Stimulated activated CD8-positive, alpha-beta memory T cell treated with anti-CD3 and anti-CD28 coated beads, Interleukin-2, amount 100 ng/mL, for 48 hours (primary cell): Measurements from ENCODE around the gene DBT.

Source experiments
- DNase-seq, 2 donors: peaks; one replicate each; pipeline ENCODE4 v3.0.0-alpha.2; 2020; ENCODE audit warnings: low read depth in 2 of 2

Gene DBT

DNA sequence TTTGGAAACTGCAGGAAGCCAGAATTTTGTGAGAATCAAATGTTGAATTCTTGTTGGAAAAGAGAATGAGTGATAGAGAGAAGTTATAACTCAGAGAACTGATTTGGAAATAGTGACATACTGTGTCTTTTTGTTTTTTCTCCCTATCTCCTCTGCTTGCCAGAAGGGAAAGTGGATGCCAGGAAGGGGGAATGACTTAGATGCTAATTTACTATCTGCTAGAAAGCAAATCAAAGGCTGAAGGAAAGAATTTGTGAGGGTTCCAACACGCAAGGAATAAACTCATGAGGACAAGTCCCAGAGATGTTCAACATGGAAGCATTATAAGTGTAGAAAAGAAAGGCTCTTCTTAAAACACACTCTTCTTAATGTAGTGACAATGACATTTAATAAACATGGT, 51.0 kb downstream of the DBT start:
- DNase-seq: no peak

DNA sequence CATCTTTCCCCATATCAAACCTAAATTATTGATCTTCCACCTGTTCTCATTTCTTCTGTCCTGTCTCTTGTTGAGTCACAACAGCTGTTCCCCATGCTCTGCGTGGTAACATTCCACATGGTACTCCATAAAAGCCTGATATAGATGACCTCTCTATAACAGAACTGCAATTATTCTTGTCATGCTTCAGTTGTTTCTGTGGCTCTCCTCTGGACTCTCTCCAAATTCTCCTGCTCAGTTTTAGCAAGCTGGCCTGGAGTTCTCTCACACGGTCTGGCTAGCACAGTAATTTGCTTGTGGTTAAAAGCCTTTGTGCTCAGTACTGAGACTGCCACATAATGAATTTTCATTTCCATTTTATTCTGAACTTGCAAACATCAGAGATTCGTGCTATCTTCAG, 61.0 kb downstream of the DBT start:
- no peak for DNase-seq

DNA sequence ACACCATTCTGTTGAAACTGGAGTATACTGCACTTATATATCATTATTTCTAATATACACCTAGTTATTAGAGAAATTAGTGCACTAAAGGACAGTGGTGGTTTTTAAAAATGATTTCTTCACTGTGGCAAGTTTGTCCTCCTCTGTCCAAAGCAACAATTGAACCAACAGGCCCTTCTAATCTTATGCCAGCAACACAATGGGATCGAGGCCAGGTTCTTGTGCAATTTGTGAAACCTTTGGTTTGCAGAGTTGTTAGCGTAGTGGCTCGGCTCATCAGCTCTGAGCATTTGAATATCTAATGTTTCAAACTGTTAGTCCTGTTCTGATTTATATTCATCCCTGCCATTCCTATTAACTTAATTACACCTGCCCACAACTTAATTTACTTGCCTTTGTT, 61.7 kb downstream of the DBT start:
- DNase-seq: no peak

DNA sequence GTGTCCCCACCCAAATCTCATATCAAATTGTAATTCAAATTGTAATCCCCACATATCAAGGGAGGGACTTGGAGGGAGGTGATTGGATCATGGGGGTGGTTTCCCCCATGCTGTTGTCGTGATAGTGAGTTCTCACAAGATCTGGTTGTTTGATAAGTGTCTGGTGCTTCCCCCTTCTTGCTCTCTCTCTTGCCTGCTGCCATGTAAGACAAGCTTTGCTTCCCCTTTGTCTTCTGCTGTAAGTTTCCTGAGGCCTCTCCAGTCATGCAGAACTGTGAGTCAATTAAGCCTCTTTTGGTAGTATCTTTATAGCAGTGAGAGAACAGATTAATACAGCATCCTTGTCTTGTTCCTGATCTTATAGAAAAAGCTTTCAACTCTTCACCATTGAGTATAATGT, 65.1 kb downstream of the DBT start:
- DNase-seq: no peak

DNA sequence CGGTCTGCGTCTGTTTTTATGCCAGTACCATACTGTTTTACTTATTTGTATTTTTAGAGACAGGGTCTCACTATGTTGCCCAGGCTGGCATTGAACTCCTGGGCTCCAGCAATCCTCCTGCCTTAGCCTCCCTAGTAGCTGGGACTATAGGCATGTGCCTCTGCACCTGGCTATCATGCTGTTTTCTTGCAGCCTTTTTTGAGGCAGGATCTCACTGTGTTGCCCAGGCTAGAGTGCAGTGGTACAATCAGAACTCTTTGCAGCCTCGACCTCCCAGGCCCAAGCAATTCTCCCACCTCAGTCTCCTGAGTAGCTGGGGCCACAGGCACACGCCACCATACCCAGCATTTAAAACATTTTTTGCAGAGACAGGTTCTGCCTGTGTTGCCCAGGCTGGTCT, 66.3 kb downstream of the DBT start:
- no peak for DNase-seq

DNA sequence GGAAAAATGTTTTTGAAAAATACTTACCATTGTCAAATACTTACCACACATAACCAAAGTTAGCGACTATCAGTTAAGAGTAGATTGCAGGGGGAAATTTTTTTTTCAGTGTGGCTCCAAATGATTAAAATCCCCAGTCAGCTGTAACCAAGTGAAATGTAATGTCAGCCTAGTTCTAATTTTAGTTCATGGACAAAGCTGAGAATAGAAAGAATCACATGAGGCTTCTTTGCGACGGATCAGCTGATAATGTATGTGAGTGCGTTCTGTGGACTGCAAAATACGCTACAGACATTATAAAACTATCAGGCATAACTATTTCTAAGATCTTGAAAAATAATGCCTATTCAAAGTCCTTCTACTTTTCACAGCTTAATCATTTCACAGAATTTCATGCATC, 71.5 kb downstream of the DBT start, which contains the start of gene LRRC39:
Gene LRRC39 (minus strand): TSS at position 166 of the 400 bp plus-strand sequence. CDS start 9,740 bp downstream, outside the sequence.
- DNase-seq: no peak

DNA sequence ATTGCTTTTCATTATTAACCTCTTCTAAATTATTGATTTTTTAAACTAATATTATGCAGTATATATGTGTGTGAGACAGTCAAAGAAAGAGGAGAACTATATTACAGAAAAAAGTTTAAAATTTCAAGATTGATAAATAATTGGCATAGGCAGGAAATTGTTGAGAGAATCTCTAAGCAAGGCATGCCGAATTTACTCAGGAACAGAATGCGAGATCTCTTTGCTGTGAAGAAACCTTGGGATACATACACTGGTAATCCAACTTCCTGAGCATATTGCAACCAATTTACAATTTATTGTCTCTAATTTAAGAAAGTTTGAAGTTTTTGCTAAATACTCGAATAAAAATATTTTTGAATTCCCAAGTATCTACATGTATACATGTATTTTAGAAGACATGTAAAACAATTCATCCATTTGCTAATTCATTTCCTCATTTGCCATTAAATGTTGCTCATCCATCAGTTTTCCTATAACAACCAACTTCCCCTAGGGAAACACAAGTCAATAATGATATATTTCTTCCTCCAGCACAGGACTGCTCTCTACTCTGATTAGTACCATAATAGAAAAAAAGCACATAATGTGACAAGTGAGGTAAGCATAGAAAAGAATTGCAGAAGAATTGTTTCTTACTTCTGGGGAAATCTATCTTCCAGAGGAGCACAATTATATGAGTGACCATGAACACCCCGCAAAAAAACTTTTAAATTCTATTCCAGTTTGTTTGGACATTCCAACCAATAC, 72.2 kb downstream of the DBT start:
- no peak for DNase-seq

DNA sequence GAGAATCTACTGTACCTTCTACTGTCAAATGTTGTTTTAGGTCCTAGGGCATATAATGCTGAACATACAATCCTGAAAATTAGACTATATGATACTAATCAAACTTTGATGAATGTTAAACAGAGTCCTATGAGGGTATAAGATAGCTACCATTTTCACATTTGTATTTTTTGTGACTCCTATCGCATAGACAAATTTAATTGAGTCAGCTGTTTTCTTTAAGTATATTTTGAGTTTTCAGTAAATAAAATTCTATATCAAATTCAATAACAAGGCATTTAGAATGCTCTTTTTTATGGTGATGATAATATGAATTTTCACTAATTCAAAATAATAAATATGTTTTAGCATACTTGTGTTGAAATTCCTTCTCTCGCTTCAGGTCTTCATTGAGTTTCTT, 81.6 kb downstream of the DBT start:
- DNase-seq: no peak

DNA sequence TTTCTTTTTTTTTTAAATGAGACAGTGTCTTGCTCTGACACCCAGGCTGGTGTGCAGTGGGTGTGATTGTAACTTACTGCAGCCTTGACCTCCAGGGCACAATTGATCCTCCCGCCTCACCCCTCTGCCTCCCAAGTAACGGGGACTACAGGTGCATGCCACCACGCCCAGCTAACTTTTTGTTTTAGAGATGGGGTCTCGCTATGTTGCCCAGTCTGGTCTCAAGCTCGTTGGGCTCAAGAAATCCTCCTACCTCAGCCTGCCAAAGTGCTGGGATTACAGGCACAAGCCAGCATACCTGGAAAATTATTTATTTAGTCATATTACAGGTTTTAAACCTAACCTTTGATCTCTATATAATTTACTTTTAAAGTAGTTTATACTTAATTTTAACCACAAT, 84.9 kb downstream of the DBT start:
- no peak for DNase-seq

DNA sequence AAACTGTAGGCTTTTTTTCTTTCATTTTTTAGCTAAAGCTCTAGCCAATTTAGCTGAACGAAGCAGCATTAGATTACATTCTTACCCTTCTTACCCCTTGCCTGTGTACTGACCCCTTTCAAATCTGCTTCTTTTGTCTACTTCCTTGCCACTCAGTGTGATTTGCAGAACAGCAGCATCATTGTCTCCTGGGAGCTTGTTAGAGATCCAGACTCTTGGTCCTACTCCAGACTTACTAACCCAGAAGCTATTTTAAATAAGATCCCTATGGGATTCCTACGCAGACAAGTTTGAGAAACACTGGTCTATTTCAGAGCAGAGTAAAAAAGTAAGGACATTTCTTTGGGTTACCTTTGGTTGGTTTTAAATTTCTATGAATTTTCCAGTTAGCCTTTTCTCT, 85.4 kb downstream of the DBT start:
- DNase-seq: no peak

DNA sequence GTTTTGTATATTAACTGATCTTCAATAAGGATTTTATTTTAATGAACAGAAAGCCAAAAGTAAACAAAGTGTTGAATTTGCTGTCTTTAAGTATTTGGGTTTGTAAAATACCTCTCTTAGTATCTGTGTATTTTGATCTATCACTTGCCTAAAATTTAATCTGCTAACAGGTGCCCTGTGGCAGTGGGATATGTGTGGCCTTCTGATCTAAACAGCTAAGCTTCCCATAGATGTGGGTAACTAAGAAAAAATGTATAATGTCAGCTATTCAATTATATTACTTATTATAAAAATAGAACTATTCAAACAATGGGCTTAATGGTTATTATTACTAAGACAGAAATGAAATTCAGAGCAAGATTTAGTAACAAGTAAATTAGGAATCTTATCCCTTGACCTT, 86.8 kb downstream of the DBT start:
- no peak for DNase-seq

DNA sequence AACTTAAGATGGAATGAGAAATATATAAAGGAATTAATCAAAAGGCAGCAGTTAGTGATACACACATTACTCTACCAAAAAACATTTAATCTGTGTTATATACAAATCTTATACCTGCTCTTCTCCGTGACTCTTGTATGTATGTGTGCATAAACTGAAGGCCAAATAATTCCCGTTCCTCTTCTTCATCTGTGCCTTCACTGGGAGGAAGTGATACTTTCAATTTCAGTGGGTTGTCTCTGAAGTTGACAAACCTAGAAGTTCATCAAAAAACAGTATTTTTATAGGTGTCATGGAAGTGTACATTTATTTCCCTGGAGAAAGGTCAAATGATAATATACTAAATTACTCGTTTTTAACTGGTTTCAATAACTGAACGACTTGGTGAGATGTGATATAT, 97.4 kb downstream of the DBT start:
- no peak for DNase-seq

DNA sequence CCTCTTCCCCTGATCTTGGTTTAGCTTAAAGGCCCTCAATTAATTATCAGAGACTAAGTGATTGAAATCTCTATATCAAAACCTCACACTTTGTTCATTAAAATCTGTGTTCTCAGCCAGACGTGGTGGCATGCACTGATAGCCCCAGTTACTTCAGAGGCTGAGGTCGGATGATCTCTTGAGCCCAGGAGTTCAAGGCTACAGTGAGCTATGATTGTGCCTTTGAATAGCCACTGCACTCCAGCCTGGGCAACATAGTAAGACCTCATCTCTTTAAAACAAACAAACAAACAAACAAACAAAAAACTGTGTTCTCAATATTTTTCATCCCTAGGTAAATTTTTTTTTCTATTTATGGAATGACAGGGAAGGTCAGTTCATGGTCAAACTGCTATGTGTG, 98.0 kb downstream of the DBT start:
- no peak for DNase-seq

DNA sequence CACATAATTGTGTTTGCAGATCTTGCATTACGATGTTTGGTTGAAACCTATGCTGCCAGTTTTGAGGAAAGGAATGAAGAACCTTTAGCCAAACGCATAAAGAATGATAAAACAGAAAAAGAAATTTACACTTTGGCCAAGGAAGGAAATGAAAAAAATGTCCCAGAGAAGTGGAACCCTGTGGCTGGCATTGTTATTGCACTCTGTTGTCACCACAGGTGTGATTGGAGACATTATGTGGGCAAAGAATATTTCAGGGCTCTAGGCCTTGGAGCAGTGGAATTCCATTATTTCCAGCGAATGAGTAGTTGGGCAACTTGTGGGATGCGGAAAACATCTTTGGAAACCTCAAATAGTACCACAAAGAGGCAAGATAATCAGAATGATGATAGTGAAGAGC, 101.8 kb downstream of the DBT start:
- no peak for DNase-seq

DNA sequence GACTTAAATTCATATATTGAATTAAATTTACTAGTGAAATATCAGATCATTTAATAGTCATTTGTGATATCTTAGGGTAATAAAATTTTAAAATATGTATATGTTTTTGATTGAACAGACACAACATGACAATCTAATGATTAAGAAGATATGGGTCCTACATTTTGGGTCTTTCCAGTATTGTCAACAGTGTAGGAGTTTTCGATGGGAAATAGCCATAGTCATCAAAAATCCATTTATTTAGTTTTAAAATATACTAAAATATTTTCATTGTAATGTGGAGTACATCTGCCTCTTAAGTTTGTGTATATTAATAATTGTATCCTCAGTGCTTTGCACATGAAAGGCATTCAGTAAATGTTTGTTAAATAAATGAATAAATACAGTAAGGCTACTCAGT, 102.7 kb downstream of the DBT start:
- DNase-seq: no peak

DNA sequence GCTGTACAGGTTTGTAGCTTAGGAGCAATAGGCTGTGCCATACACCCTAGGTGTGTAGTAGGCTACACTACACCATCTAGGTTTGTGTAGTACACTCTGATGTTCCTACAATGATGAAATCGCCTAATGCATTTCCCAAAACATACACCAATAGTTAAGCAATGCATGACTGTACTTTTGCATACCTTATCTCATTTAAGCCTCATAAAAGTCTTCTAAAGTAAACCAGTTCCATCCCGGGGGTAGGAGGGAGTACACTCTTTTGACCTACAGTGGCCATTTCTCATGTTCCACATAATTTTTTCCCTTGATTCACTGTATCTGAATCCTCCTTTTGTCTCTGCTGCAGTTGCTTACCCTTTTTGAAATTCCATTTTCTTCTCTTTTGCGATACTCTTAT, 104.5 kb downstream of the DBT start:
- DNase-seq: no peak

DNA sequence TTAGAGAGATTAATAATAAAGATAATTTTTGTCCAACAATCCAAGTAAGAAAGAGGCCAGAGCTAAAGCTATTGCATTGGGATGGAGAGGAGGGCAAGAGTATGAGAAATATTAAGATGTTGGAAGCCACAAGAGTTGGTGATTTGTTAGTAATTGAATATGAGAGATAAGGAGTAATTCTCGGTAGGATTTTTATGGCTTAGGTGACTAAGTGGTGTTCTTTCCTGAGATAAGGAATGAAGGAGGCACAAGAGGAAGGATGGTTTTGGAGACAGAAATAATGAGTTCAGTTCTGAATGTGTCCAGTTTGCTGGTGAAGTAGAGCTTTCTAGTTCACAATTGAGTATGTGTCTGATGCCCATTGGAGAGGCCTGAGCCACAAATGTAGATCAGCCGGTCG, 107.3 kb downstream of the DBT start:
- no peak for DNase-seq

DNA sequence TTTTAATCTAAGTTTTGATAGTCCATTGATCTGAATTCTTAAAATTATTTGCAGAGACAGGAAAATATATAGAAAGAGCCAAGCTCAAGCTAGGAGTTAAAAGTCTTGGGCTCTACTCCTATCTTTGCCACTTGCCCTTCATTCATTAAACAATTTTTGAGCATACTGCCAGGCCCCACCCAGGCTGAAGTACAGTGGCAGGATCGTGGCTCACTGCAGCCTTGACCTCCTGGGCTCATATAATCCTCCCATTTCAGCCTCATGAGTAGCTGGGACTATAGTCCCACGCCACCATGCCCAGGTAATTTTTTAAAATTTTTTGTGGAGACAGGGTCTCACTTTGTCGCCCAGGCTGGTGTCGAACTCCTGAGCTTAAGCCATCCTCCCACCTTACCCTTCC, 108.4 kb downstream of the DBT start:
- no peak for DNase-seq

DNA sequence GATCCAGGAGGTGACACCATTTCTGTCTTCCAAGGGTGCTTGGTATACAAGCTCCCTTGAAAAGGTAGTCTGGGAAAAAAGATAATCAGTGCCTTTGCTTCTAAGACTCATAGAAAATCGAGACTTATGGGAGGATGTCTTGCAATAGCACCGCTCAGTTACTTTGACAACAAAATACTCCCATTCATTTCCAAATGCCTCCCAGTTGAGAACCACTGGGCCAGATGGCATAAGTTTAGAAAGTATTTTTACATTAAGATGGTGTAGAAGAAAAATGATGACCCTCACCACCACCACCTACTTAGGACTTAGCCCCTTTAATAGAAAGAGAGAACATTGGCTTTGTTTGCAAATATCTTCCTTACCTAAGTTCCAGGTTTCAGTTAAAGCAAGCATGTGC, 112.0 kb downstream of the DBT start:
- no peak for DNase-seq
